Brain pericyte (primary cell): ENCODE results near the gene LAMB1.
"Not testable (repeated sequence)": the region's sequence is repeated elsewhere in the genome, so short reads cannot be mapped to it uniquely, and the experiment has no call there.

Experiments used
- DNase-seq: peaks from one replicate; pipeline ENCODE4 v3.0.0-alpha.2; 2012; ENCODE audit warnings: low read depth, low spot score

The LAMB1 gene

GRCh38 chr7:108002726-108003598, at the start of gene LAMB1:
LAMB1 (minus strand) TSS chr7:108003161; CDS start chr7:108002885, 276 bp downstream.
- DNase-seq, result no peak

DNA sequence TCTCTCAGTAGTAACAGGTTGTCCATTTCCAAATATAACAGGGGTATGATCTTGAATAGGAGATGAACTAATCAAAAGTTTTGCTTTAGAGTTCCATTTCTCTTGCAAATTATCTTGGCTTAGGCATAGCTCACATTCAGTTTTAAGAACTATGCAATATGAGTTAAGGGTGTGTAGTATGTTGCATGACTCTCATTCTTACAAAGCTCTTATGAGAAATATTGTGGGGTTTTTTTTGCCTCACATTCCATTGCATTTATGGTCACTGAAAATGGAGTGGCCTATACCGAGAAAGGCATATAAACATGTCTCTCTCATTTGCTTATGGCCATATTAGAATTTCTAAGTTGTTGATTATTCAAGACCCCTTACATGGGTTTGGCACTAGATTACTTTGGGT, 48.5 kb upstream of the LAMB1 start:
- no peak for DNase-seq

- DNase-seq, result no peak
These were observed 47.0 kb upstream of the LAMB1 start for GRCh38 chr7:108049962-108050361.

DNA sequence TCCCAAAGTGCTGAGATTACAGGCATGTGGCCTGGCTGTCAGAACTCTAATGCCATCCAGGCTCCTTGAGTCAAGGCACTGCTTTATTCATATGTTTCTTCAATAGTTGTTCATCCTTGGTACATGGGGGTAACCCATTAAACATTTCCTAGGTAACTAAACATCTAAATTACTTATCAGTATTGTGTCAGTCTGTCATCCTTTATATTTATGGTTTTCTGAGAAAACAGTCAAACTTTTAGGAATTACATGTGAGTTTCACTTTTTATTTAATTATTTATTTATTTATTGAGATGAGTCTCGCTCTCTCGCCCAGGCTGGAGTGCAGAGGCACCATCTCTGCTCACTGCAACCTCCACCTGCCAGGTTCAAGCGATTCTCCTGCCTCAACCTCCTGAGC, 45.5 kb upstream of the LAMB1 start:
- no peak for DNase-seq

GRCh38 chr7:108046952-108047506, 44.1 kb upstream of the LAMB1 start:
- no peak for DNase-seq

- DNase-seq, result no peak
These were observed 42.7 kb upstream of the LAMB1 start for GRCh38 chr7:108045669-108046068.

GRCh38 chr7:108045154-108045553, 42.2 kb upstream of the LAMB1 start:
- DNase-seq, result no peak

- DNase-seq, result no peak
These were observed 41.4 kb upstream of the LAMB1 start for GRCh38 chr7:108044345-108044744.

- DNase-seq, result no peak
These were observed 36.0 kb upstream of the LAMB1 start for GRCh38 chr7:108038986-108039385.

GRCh38 chr7:108037741-108038140, 34.8 kb upstream of the LAMB1 start:
- DNase-seq, result no peak

- no peak for DNase-seq
These were observed 34.2 kb upstream of the LAMB1 start for GRCh38 chr7:108037140-108037539.

- no peak for DNase-seq
These were observed 31.6 kb upstream of the LAMB1 start for GRCh38 chr7:108034586-108034985.

GRCh38 chr7:108033776-108034497, 31.0 kb upstream of the LAMB1 start:
- no peak for DNase-seq

GRCh38 chr7:108033309-108033708, 30.3 kb upstream of the LAMB1 start:
- not testable (repeated sequence) for DNase-seq

GRCh38 chr7:108030516-108030915, 27.6 kb upstream of the LAMB1 start:
- no peak for DNase-seq

GRCh38 chr7:108029034-108029433, 26.1 kb upstream of the LAMB1 start:
- no peak for DNase-seq

DNA sequence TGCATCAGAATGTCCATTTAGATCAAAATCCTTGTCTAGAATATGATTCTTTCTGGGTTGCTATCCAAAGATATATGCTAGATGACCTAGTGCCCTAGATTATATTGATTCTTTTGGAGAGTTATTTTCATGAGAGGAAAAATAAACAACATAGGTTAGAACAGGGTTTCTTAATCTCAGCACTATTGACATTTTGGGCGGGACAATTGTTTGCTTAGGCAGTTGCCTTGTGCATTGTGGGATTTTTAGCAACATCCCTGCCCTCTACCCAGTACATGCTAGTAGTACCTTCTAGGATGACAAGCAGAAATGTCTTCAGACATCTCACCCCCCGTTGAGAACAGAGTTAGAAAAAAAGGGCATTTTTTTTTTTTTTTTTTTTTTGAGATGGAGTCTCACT, 25.1 kb upstream of the LAMB1 start:
- no peak for DNase-seq

GRCh38 chr7:108027239-108027638, 24.3 kb upstream of the LAMB1 start:
- DNase-seq, result no peak

DNA sequence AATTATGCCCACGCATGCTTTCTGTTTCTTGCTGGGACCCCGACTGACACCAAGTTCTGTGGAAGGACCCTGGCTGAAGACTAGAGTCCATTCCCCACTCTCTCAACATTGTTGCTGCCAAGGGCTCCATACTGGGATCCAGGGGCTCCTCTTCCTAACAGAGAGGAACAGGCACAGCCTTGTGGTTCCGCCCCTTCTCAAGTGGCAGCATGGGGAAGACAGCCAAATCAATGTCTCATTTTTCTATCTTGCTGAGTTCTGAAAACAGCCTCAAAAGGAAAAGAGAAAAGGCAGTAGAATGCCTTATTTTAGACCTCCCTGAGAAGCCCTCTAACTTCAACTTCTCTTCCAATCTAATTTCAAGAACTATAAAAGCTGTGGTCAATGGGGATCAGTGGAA, 23.7 kb upstream of the LAMB1 start:
- no peak for DNase-seq

- no peak for DNase-seq
These were observed 23.2 kb upstream of the LAMB1 start for GRCh38 chr7:108026116-108026515.

- no peak for DNase-seq
These were observed 21.6 kb upstream of the LAMB1 start for GRCh38 chr7:108024538-108024937.

GRCh38 chr7:108020585-108020984, 17.6 kb upstream of the LAMB1 start:
- DNase-seq, result no peak

- no peak for DNase-seq
These were observed 15.7 kb upstream of the LAMB1 start for GRCh38 chr7:108018668-108019067.
